Cardiac ventricle fibroblast (primary cell): ENCODE measurements around the gene OR5F1. TPM values are rescaled to one million over a fixed set of nuclear protein-coding genes. Genes with fewer than 3 reads are reported as not detected.

Experiments
- total RNA-seq: library from RNA; depleted of rRNA; stranded (reverse); fragments of >200 nt; gene quantifications from 2 replicates; pipeline ENCODE4 v1.2.3, GENCODE V29; 2015

OR5F1 gene
- total RNA-seq: not detected in 2 replicates

DNA sequence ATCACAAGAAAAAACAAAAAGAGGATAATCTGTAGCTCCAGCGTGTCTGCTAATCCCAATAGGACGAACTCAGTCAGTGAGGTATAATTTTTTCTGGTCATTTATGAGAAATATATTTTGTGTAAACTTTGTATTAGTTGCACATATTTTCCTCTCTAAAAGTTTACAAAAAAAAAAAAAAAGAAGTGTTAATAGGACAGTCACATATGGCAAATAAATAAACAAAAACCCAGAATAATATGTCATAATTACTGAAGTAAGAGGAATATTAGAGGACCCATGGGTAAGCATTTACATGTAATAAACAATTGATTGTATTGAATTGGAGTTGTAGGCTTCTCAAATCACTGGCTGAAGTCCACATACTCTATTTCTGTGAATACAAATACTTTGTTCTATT is at the start of gene OR5F1:
Gene OR5F1, minus strand, starts transcription at position 101 of the 400 bp plus-strand sequence. Its CDS starts 0 bp downstream, at position 101.

DNA sequence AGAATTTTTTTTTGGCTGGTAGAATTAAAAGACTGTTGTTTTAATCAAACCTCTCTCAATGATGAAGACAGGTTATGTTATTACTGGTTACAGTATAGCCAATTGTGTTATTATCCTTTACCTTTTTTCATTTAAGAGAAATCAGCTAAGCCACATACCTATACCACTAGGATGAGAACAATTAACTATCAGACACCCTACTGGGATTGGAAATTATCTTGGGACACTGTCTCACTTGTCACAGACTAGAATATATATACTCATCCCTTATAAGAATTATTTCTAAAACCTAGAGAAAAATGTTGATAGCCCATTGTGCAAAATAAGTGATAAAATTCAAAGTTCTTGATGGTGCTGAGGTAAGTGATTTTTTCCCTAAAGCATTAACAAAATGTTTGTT is 32.9 kb upstream of the OR5F1 start, which contains the start of gene OR5AS1:
Gene OR5AS1, plus strand, starts transcription at position 301 of the 400 bp plus-strand sequence. CDS start 2,765 bp downstream, outside the sequence.

DNA sequence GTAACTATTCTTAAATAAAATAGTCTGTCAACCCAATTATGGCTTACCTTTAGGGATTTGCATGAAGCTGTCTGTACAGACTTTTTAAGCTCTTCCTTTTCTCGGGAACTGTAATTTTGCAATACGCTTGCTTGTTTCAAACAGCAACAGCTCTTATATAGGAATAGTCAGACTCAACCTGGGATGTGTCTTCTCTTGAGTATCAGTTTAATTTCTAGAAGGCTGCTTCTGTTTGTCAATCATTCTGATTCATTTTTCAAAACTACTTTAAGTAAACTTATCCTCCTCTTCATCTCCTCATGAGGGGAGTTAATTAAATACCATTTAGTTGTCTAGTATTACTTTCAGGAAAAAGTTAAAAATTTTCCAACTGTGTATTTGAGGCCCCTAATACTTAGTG is 24.6 kb downstream of the OR5F1 start, which contains the start of gene OR10AG1:
Gene OR10AG1, minus strand, starts transcription at position 101 of the 400 bp plus-strand sequence. Its CDS starts 38 bp downstream, at position 63.

Other genes starting within 250 kb of the OR5F1 start
- gene OR5D13, start 221.2 kb downstream of the OR5F1 start, total RNA-seq: not detected in 2 replicates
- not detected in 2 replicates for gene OR5D14, start 199.1 kb downstream of the OR5F1 start, total RNA-seq
- not detected in 2 replicates for gene OR5L1, start 183.3 kb downstream of the OR5F1 start, total RNA-seq
- gene OR5D18, start 175.0 kb downstream of the OR5F1 start, total RNA-seq: not detected in 2 replicates
- gene OR5L2, start 167.4 kb downstream of the OR5F1 start, total RNA-seq: not detected in 2 replicates
- not detected in 2 replicates for gene OR5D16, start 155.9 kb downstream of the OR5F1 start, total RNA-seq
- gene TRIM51, start 111.3 kb downstream of the OR5F1 start, total RNA-seq: not detected in 2 replicates
- not detected in 2 replicates for gene OR5W2, start 80.0 kb downstream of the OR5F1 start, total RNA-seq
- gene OR5I1, start 58.2 kb downstream of the OR5F1 start, total RNA-seq: not detected in 2 replicates
- not detected in 2 replicates for gene OR10AG1, start 24.7 kb downstream of the OR5F1 start, total RNA-seq
- not detected in 2 replicates for gene OR5AS1, start 33.0 kb upstream of the OR5F1 start, total RNA-seq
- gene OR8I2, start 98.7 kb upstream of the OR5F1 start, total RNA-seq: not detected in 2 replicates
- not detected in 2 replicates for gene OR8H2, start 109.1 kb upstream of the OR5F1 start, total RNA-seq
- gene OR8H3, start 127.7 kb upstream of the OR5F1 start, total RNA-seq: not detected in 2 replicates
- gene OR8J3, start 145.6 kb upstream of the OR5F1 start, total RNA-seq: not detected in 2 replicates
- not detected in 2 replicates for gene OR8K5, start 165.7 kb upstream of the OR5F1 start, total RNA-seq
- gene OR5J2, start 182.0 kb upstream of the OR5F1 start, total RNA-seq: not detected in 2 replicates
- not detected in 2 replicates for gene OR5T2, start 239.6 kb upstream of the OR5F1 start, total RNA-seq